Gastroesophageal sphincter (tissue), 4 donors: ENCODE data around the gene KHDC1. TPM values are rescaled to one million over a fixed set of nuclear protein-coding genes. Genes with fewer than 3 reads are reported as not detected.

Experiments
- ATAC-seq: fragments of 150-250 bp; one replicate; pipeline ENCODE4 v1.9.1; 2016; ENCODE audit warnings: mild to moderate bottlenecking, moderate library complexity
- H3K27ac ChIP-seq, 4 donors: fragments of 200-600 bp; sonication (generic) in 3 of 4; 1 replicate in 3 of 4; 2 replicates in 1 of 4; pipeline ENCODE4 v1.5.1; 2016 to 2019
- H3K27me3 ChIP-seq: fragments of 200-600 bp; sonication (generic); one replicate; pipeline ENCODE4 v1.5.1; 2019
- H3K36me3 ChIP-seq, 2 donors: fragments of 200-600 bp; sonication (generic); one replicate each; pipeline ENCODE4 v1.5.1; 2019; ENCODE audit warnings: control low read depth in 1 of 2
- H3K4me1 ChIP-seq, 3 donors: fragments of 200-600 bp; sonication (generic); 1 replicate in 2 of 3; 2 replicates in 1 of 3; pipeline ENCODE4 v1.5.1; 2016 to 2019; ENCODE audit warnings: control low read depth in 2 of 3
- H3K4me3 ChIP-seq, 2 donors: fragments of 200-600 bp; sonication (generic); one replicate each; pipeline ENCODE4 v1.5.1; 2019; ENCODE audit warnings: mild to moderate bottlenecking in 1 of 2, moderate library complexity in 1 of 2
- H3K9me3 ChIP-seq, 3 donors: fragments of 200-600 bp; sonication (generic); one replicate each; pipeline ENCODE4 v1.5.1; 2017 to 2019; ENCODE audit warnings: control low read depth in 2 of 3
- EP300 ChIP-seq: sonication (generic); formaldehyde crosslinking; IDR thresholded peaks from one replicate; pipeline ENCODE4 v1.6.1; 2017; ENCODE audit warnings: antibody characterized with exemption, mild to moderate bottlenecking
- POLR2A ChIP-seq, 2 donors: fragments of 450-650 bp; IDR thresholded peaks; one replicate each; pipeline ENCODE4 v1.6.1; 2017; ENCODE audit warnings: antibody characterized with exemption in 2 of 2, mild to moderate bottlenecking in 2 of 2, moderate library complexity in 1 of 2
- POLR2AphosphoS5 ChIP-seq: sonication (generic); formaldehyde crosslinking; IDR thresholded peaks from one replicate; pipeline ENCODE4 v1.6.1; 2017; ENCODE audit warnings: antibody characterized with exemption
- WGBS, 2 donors: methylation state at CpG; one replicate each; pipeline ENCODE4 v1.1.5; 2018; ENCODE audit warnings: low coverage in 1 of 2; 5-methylcytosine and 5-hydroxymethylcytosine counted together
- total RNA-seq, 4 donors: library from RNA; depleted of rRNA; stranded (reverse); fragments of >200 nt; gene quantifications; one replicate each; pipeline ENCODE4 v1.1.0, GENCODE V29; 2016
- TF ChIP-seq, protein P1 (sequence below), 4 experiments: fragments of 200-600 bp in 2 of 4; fragments of 450-650 bp in 2 of 4; sonication (generic) in 1 of 4; IDR thresholded peaks; one replicate each; pipeline ENCODE4 v1.5.1; 2017 to 2019; ENCODE audit warnings: antibody characterized with exemption in 4 of 4, mild to moderate bottlenecking in 2 of 4, moderate library complexity in 2 of 4

KHDC1 gene
- total RNA-seq, 4 donors from 2014 or later, result 0.93 to 1.9 (median 1.4) TPM

DNA sequence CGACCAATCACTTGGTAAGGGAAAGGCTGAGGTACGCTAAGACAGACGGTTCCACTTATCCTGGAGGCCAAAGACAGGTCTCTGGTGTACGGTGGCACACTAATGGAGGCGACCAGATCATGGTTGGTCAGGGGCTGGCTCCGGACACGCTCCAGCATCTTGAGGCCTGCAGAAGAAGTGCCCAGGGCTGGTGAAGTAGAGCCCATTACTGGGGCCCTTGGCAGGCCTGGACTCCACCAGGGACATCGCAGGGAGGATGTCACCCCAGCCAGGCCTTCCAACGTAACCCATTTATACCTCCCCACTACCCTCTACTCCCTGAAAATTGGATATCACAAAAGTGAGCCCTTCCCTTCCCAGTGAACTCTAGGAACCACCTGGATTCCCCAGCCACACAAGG, 53.9 kb downstream of the KHDC1 start:
- TF ChIP-seq, protein P1, sequence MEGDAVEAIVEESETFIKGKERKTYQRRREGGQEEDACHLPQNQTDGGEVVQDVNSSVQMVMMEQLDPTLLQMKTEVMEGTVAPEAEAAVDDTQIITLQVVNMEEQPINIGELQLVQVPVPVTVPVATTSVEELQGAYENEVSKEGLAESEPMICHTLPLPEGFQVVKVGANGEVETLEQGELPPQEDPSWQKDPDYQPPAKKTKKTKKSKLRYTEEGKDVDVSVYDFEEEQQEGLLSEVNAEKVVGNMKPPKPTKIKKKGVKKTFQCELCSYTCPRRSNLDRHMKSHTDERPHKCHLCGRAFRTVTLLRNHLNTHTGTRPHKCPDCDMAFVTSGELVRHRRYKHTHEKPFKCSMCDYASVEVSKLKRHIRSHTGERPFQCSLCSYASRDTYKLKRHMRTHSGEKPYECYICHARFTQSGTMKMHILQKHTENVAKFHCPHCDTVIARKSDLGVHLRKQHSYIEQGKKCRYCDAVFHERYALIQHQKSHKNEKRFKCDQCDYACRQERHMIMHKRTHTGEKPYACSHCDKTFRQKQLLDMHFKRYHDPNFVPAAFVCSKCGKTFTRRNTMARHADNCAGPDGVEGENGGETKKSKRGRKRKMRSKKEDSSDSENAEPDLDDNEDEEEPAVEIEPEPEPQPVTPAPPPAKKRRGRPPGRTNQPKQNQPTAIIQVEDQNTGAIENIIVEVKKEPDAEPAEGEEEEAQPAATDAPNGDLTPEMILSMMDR (IDR thresholded peaks at IDR 0.05), result no peak
- TF ChIP-seq POLR2A (IDR thresholded peaks at IDR 0.05), result no peak
- TF ChIP-seq EP300, result no peak
- TF ChIP-seq POLR2AphosphoS5, result no peak
- Histone ChIP-seq H3K27me3 (no peaks in the 10 kb centered on the region), H3K27ac (no peak overlapping the region), H3K4me1 (no peaks in the 10 kb centered on the region), H3K4me3 (no peak overlapping the region), H3K36me3 (no peaks in the 10 kb centered on the region), H3K9me3 (no peaks in the 10 kb centered on the region)
- WGBS, 2 donors, result 61 to 100% methylated on average over 2 to 6 of the region's 9 CpGs
- no peak for ATAC-seq

DNA sequence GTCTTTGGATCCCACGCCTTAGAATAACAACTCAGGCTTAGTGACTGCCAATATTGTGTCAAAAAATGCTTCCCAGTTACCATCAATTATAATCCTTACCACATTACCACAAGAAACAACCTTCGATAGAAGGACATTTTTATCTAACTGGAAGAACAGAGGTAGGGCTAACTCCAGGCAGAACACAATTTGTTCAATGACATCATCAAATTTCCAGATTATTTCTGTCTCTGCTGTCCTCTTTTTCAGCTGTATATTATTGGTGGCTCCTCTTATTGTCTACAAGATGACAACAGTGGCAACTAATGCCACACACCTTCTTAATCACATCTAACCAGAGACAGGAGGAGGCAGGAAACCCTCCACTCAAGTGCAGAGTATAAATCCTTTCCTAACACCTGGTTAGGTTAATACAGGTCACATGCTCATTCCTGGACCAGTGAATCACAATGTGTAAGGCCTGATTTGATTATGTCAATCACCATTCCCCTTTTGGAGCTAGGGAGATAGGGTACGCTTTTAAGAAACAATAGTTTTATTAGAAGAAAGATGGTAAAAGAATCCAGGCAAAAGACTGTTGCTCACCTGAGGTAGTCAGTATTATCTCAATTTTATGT, 55.7 kb downstream of the KHDC1 start:
- Histone ChIP-seq H3K27ac (no peak overlapping the region), H3K4me1 (no peaks in the 10 kb centered on the region), H3K36me3 (no peaks in the 10 kb centered on the region), H3K9me3 (no peaks in the 10 kb centered on the region), H3K4me3 (no peak overlapping the region), H3K27me3 (no peaks in the 10 kb centered on the region)
- ATAC-seq, result no peak
- WGBS, 2 donors, result 74 to 87% methylated on average over 2 to 3 of the region's 3 CpGs
- TF ChIP-seq, protein P1 (IDR thresholded peaks at IDR 0.05), result no peak
- TF ChIP-seq POLR2AphosphoS5, result no peak

DNA sequence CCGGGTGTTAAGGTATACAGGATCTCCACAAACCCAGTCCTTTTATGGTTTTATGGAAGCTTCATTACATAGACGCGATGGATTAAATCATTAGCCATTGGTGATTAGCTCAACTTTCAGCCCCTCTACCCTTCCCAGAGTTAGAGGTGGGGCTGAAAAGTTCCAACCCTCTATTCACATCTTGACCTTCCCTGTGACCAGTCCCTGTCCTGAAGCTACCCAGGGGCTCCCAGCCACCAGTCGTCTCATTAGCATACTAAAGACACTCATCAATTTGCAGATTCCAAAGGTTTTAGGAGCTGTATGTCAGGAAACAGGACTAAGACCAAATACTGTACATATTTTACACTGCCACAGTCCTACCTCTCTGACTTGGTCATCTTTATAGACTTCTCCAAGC, 58.7 kb downstream of the KHDC1 start:
- no peak for ATAC-seq
- no peak overlapping the region for H3K4me3 ChIP-seq
- H3K27me3 ChIP-seq, result no peaks in the 10 kb centered on the region
- H3K27ac ChIP-seq, result no peak overlapping the region
- no peaks in the 10 kb centered on the region for H3K4me1 ChIP-seq
- no peaks in the 10 kb centered on the region for H3K9me3 ChIP-seq
- TF ChIP-seq EP300 (no peak), POLR2A (IDR thresholded peaks at IDR 0.05) (no peak), POLR2AphosphoS5 (no peak)
- WGBS, 2 donors, result 75 to 80% methylated on average over 4 of the region's 4 CpGs
- H3K36me3 ChIP-seq, result no peaks in the 10 kb centered on the region

DNA sequence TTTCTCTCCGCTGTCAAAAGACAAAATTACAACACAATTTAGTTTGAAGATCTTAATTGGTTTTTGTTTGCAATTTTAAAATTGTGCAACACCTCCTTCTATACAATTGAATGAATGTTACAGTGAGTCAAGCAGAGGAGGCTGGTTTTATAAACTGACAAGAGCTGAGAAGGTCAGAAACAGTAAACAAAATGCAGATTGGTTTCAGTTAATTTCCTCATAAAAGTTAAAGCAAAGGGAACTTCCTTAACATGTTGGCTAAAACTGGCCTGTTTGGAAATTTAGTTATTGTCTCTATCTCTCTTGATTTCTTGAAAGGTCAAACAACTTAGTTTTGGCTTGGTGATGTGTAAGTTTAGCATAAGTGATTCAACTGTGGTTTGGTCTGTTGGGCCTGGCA, 59.9 kb downstream of the KHDC1 start:
- Histone ChIP-seq H3K4me3 (no peak overlapping the region), H3K4me1 (no peaks in the 10 kb centered on the region), H3K27ac (no peak overlapping the region), H3K9me3 (no peaks in the 10 kb centered on the region), H3K36me3 (no peaks in the 10 kb centered on the region), H3K27me3 (no peaks in the 10 kb centered on the region)
- TF ChIP-seq POLR2A (IDR thresholded peaks at IDR 0.05), result no peak
- no peak for TF ChIP-seq POLR2AphosphoS5
- TF ChIP-seq, protein P1 (IDR thresholded peaks at IDR 0.05), result no peak
- TF ChIP-seq EP300, result no peak
- WGBS, 2 donors, result 100% methylated on average over 1 of the region's 1 CpG
- ATAC-seq, result no peak

DNA sequence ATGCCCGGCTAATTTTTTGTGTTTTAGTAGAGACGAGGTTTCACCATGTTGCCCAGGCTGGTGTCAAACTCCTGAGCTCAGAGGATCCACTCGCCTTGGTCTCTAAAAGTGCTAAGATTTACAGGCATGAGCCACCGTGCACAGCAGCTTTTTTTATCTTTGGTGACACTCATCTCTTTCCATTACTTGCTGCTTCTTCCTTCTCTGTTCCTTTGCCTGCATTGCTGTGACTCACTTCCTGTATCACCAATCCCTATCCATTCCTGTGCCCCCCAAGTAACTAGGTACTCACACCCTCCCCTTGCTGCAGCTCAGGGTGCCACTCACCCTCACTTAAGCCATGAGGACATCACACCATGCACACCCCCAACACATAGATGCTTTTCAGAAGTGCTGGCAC, 62.3 kb downstream of the KHDC1 start:
- H3K9me3 ChIP-seq, result no peaks in the 10 kb centered on the region
- 83 to 86% methylated on average over 2 to 4 of the region's 4 CpGs for WGBS, 2 donors
- no peaks in the 10 kb centered on the region for H3K27me3 ChIP-seq
- no peak overlapping the region for H3K4me3 ChIP-seq
- H3K36me3 ChIP-seq, result no peaks in the 10 kb centered on the region
- TF ChIP-seq POLR2AphosphoS5, result no peak
- TF ChIP-seq POLR2A (IDR thresholded peaks at IDR 0.05), result no peak
- TF ChIP-seq, protein P1 (IDR thresholded peaks at IDR 0.05), result no peak
- no peak for TF ChIP-seq EP300
- no peaks in the 10 kb centered on the region for H3K4me1 ChIP-seq
- no peak overlapping the region for H3K27ac ChIP-seq
- no peak for ATAC-seq
